HepG2 (cell line): ENCODE data around the gene TUBB4A. TPM values are rescaled to one million over a fixed set of nuclear protein-coding genes. Genes with fewer than 3 reads are reported as not detected.

Experiments
- BRF2 ChIP-seq: sonication (generic); formaldehyde crosslinking; IDR thresholded peaks from 2 replicates; pipeline ENCODE4 v1.8.1; 2022; ENCODE audit warnings: mild to moderate bottlenecking, missing genetic modification reagents
- CHD2 ChIP-seq: IDR thresholded peaks from 2 replicates; pipeline ENCODE4 v1.6.1; 2011; ENCODE audit warnings: low read depth, low read length, improper control_type of control experiment
- FIP1L1 ChIP-seq: fragments of 200-400 bp; formaldehyde crosslinking; IDR thresholded peaks from 2 replicates; pipeline ENCODE4 v1.6.1; 2018; ENCODE audit warnings: low read depth, mild to moderate bottlenecking, low read length, moderate library complexity, borderline replicate concordance; ENCODE audit not compliant: insufficient read depth
- FOXA1 ChIP-seq, 2 experiments: fragments of 450-650 bp in 1 of 2; sonication (generic) in 1 of 2; formaldehyde crosslinking in 1 of 2; IDR thresholded peaks; 2 replicates each; pipeline versions ENCODE4 v1.4.0 to v1.6.1; 2016 to 2020; ENCODE audit warnings: missing genetic modification reagents in 1 of 2
- HMGXB3 ChIP-seq: sonication (generic); formaldehyde crosslinking; IDR thresholded peaks from 2 replicates; pipeline ENCODE4 v1.4.0; 2020; ENCODE audit warnings: missing genetic modification reagents, borderline replicate concordance
- HOXA7 ChIP-seq: sonication (generic); formaldehyde crosslinking; IDR thresholded peaks from 2 replicates; pipeline ENCODE4 v1.8.1; 2022; ENCODE audit warnings: mild to moderate bottlenecking, missing genetic modification reagents, moderate library complexity
- NR2C2 ChIP-seq: sonication (generic); formaldehyde crosslinking; IDR thresholded peaks from 2 replicates; pipeline ENCODE4 v1.4.0; 2020; ENCODE audit warnings: missing genetic modification reagents, mild to moderate bottlenecking, moderate library complexity, borderline replicate concordance
- SMAD3 ChIP-seq: sonication (generic); formaldehyde crosslinking; IDR thresholded peaks from 2 replicates; pipeline ENCODE4 v1.4.0; 2020; ENCODE audit warnings: missing genetic modification reagents
- SOX5 ChIP-seq: IDR thresholded peaks from 2 replicates; pipeline ENCODE4 v1.6.1; 2016; ENCODE audit warnings: borderline replicate concordance
- ZKSCAN5 ChIP-seq: sonication (generic); formaldehyde crosslinking; IDR thresholded peaks from 2 replicates; pipeline ENCODE4 v1.5.1; 2020; ENCODE audit warnings: mild to moderate bottlenecking, missing genetic modification reagents
- ZNF256 ChIP-seq: sonication (generic); formaldehyde crosslinking; conservative IDR thresholded peaks from 2 replicates; pipeline ENCODE4 v1.4.0; 2020; ENCODE audit warnings: missing genetic modification reagents
- ZNF530 ChIP-seq: sonication (generic); formaldehyde crosslinking; IDR thresholded peaks from 2 replicates; pipeline ENCODE4 v1.5.0; 2020; ENCODE audit warnings: low read depth, mild to moderate bottlenecking, missing genetic modification reagents
- ZNF577 ChIP-seq: sonication (generic); formaldehyde crosslinking; IDR thresholded peaks from 2 replicates; pipeline ENCODE4 v1.4.0; 2020; ENCODE audit warnings: mild to moderate bottlenecking, low read depth, missing genetic modification reagents, borderline replicate concordance
- ZNF609 ChIP-seq: sonication (generic); formaldehyde crosslinking; IDR thresholded peaks from 2 replicates; pipeline ENCODE4 v1.4.0; 2020; ENCODE audit warnings: mild to moderate bottlenecking, missing genetic modification reagents, borderline replicate concordance
- ZNF800 ChIP-seq: sonication (generic); formaldehyde crosslinking; IDR thresholded peaks from 2 replicates; pipeline ENCODE4 v1.4.0; 2020; ENCODE audit warnings: missing genetic modification reagents
- ZSCAN12 ChIP-seq: sonication (generic); formaldehyde crosslinking; IDR thresholded peaks from 2 replicates; pipeline ENCODE4 v1.9.0; 2021; ENCODE audit warnings: mild to moderate bottlenecking, missing genetic modification reagents
- polyA plus RNA-seq, 8 experiments: library from polyadenylated mRNA; depleted of rRNA in 3 of 8; stranded (reverse) in 7 of 8; unstranded in 1 of 8; fragments of >200 nt; fragmentation: Illumina TruSeq in 4 of 8; extraction: Trizol in 4 of 8; gene quantifications; 2 replicates each; pipeline versions ENCODE4 v1.2.1 to v1.2.3, GENCODE V29; 2011 to 2016; ENCODE audit warnings: low read depth in 4 of 8, missing spikeins in 1 of 8, mixed read lengths in 1 of 8; ENCODE audit not compliant: insufficient read depth in 1 of 8
- total RNA-seq, 5 experiments: library from RNA; depleted of rRNA; stranded (reverse); fragments of >200 nt; fragmentation: Illumina TruSeq; extraction: Trizol; gene quantifications; 2 replicates each; pipeline ENCODE4 v1.2.3, GENCODE V29; 2016; ENCODE audit warnings: low read depth in 1 of 5

Gene TUBB4A
- total and polyA plus RNA-seq, 2 of the 13 experiments (the other 11 are each of a cell fraction or from before 2014, with no cell fraction given): not detected

- TF ChIP-seq ZNF609 (CRISPR knock-in tag): no peak; the same call in 1 of the 2 replicates
- TF ChIP-seq ZKSCAN5 (CRISPR knock-in tag): no peak
- no peak for TF ChIP-seq BRF2 (CRISPR knock-in tag)
- no peak for TF ChIP-seq SMAD3 (CRISPR knock-in tag)
- TF ChIP-seq ZNF530 (CRISPR knock-in tag): no peak
- TF ChIP-seq HOXA7 (CRISPR knock-in tag): no peak
- TF ChIP-seq NR2C2 (CRISPR knock-in tag): peak; percentile 43; the same call in 1 of the 2 replicates
- no peak for TF ChIP-seq ZSCAN12 (CRISPR knock-in tag)
- TF ChIP-seq CHD2: no peak
- no peak for TF ChIP-seq ZNF256 (CRISPR knock-in tag)
- TF ChIP-seq SOX5 (CRISPR knock-in tag): peak; percentile 39; the same call in 1 of the 2 replicates
- no peak for TF ChIP-seq FOXA1 (IDR thresholded peaks at IDR 0.05)
- TF ChIP-seq FOXA1 (CRISPR knock-in tag; IDR thresholded peaks at IDR 0.05): no peak
- no peak for TF ChIP-seq ZNF577 (CRISPR knock-in tag)
- TF ChIP-seq HMGXB3 (CRISPR knock-in tag): no peak
- no peak for TF ChIP-seq FIP1L1
- no peak for TF ChIP-seq ZNF800 (CRISPR knock-in tag)
Observed at GRCh38 chr19:6460099-6460884, 41.8 kb downstream of the TUBB4A start (continued).
